Tibial nerve (tissue), 4 donors: Measurements from ENCODE around the gene GALR2. TPM values are rescaled to one million over a fixed set of nuclear protein-coding genes. Genes with fewer than 3 reads are reported as not detected.

Experiments
- DNase-seq, 2 donors: peaks; one replicate each; pipeline ENCODE4 v3.0.0-alpha.2; 2019; ENCODE audit warnings: low spot score in 2 of 2
- H3K27ac ChIP-seq, 4 donors: fragments of 200-600 bp; sonication (generic) in 3 of 4; one replicate each; pipeline ENCODE4 v1.5.1; 2017 to 2019; ENCODE audit warnings: mild to moderate bottlenecking in 1 of 4
- H3K27me3 ChIP-seq, 2 donors: fragments of 200-600 bp; sonication (generic) in 1 of 2; one replicate each; pipeline versions ENCODE4 v1.5.1 to v1.6.0; 2017 to 2019
- H3K36me3 ChIP-seq, 3 donors: fragments of 200-600 bp; sonication (generic); one replicate each; pipeline ENCODE4 v1.5.1; 2018 to 2019
- H3K4me1 ChIP-seq, 4 donors: fragments of 200-600 bp; sonication (generic) in 3 of 4; one replicate each; pipeline ENCODE4 v1.5.1; 2017 to 2019
- H3K4me3 ChIP-seq, 4 donors: fragments of 200-600 bp; sonication (generic) in 3 of 4; one replicate each; pipeline ENCODE4 v1.5.1; 2017 to 2019; ENCODE audit warnings: mild to moderate bottlenecking in 1 of 4, moderate library complexity in 1 of 4
- H3K9me3 ChIP-seq, 4 donors: fragments of 200-600 bp; sonication (generic) in 3 of 4; one replicate each; pipeline ENCODE4 v1.5.1; 2017 to 2019
- CTCF ChIP-seq, 5 experiments: fragments of 200-600 bp in 3 of 5; fragments of 450-650 bp in 2 of 5; sonication (generic) in 3 of 5; IDR thresholded peaks; one replicate each; pipeline ENCODE4 v1.5.1; 2016 to 2019; ENCODE audit warnings: antibody characterized with exemption in 5 of 5, mild to moderate bottlenecking in 3 of 5, moderate library complexity in 2 of 5
- EP300 ChIP-seq, 2 donors: sonication (generic); formaldehyde crosslinking; IDR thresholded peaks; one replicate each; pipeline ENCODE4 v1.6.1; 2017; ENCODE audit warnings: antibody characterized with exemption in 2 of 2, mild to moderate bottlenecking in 1 of 2
- POLR2A ChIP-seq, 2 donors: fragments of 450-650 bp; IDR thresholded peaks; one replicate each; pipeline ENCODE4 v1.6.1; 2017; ENCODE audit warnings: antibody characterized with exemption in 2 of 2, mild to moderate bottlenecking in 2 of 2, moderate library complexity in 2 of 2
- WGBS, 2 donors: methylation state at CpG; one replicate each; pipeline ENCODE4 v1.1.5; 2018; 5-methylcytosine and 5-hydroxymethylcytosine counted together
- total RNA-seq, 4 donors: library from RNA; depleted of rRNA; stranded (reverse); fragments of >200 nt; gene quantifications; one replicate each; pipeline ENCODE4 v1.1.0, GENCODE V29; 2016

The GALR2 gene
- total RNA-seq, 4 donors from 2014 or later = not detected

GRCh38 chr17:76032073-76032779 lies 42.4 kb upstream of the GALR2 start:
- no peaks in the 10 kb centered on the region for H3K9me3 ChIP-seq
- no peak for DNase-seq
- 64 to 68% methylated on average over 20 of the region's 20 CpGs for WGBS, 2 donors
- no peak overlapping the region for H3K4me3 ChIP-seq
- peaks cover 0 to 3% of the 10 kb centered on the region in 2 donors for H3K27me3 ChIP-seq
- H3K36me3 ChIP-seq = no peaks in the 10 kb centered on the region
- TF ChIP-seq CTCF (IDR thresholded peaks at IDR 0.05) (no peak), EP300 (IDR thresholded peaks at IDR 0.05) (no peak), POLR2A (IDR thresholded peaks at IDR 0.05) (no peak)
- no peak overlapping the region for H3K27ac ChIP-seq
- peaks cover 0 to 7% (median 0%) of the 10 kb centered on the region in 4 donors for H3K4me1 ChIP-seq

GRCh38 chr17:76032780-76033108 lies 41.8 kb upstream of the GALR2 start:
- Histone ChIP-seq H3K27me3 (peaks cover 0 to 3% of the 10 kb centered on the region in 2 donors), H3K9me3 (no peaks in the 10 kb centered on the region), H3K27ac (no peak overlapping the region), H3K4me1 (peaks cover 0 to 7% (median 0%) of the 10 kb centered on the region in 4 donors), H3K36me3 (no peaks in the 10 kb centered on the region), H3K4me3 (no peak overlapping the region)
- DNase-seq = no peak
- WGBS, 2 donors = 80 to 88% methylated on average over 5 of the region's 5 CpGs
- TF ChIP-seq EP300 (IDR thresholded peaks at IDR 0.05) = no peak
- no peak for TF ChIP-seq CTCF (IDR thresholded peaks at IDR 0.05)

- no peak overlapping the region for H3K4me3 ChIP-seq
- H3K27me3 ChIP-seq = peaks cover 0 to 3% of the 10 kb centered on the region in 2 donors
- WGBS, 2 donors = 96% methylated on average over 6 of the region's 6 CpGs
- H3K36me3 ChIP-seq = peaks cover 0 to 2% (median 0%) of the 10 kb centered on the region in 3 donors
- DNase-seq = no peak
- H3K27ac ChIP-seq = no peak overlapping the region
- H3K9me3 ChIP-seq = no peaks in the 10 kb centered on the region
- peaks cover 0 to 7% (median 0%) of the 10 kb centered on the region in 4 donors for H3K4me1 ChIP-seq
- no peak for TF ChIP-seq POLR2A (IDR thresholded peaks at IDR 0.05)
- TF ChIP-seq CTCF (IDR thresholded peaks at IDR 0.05) = no peak
- no peak for TF ChIP-seq EP300 (IDR thresholded peaks at IDR 0.05)
Observed at GRCh38 chr17:76033139-76033538, 41.4 kb upstream of the GALR2 start.

GRCh38 chr17:76034428-76035350 lies 39.9 kb upstream of the GALR2 start:
- 73 to 75% methylated on average over 13 of the region's 13 CpGs for whole genome bisulfite sequencing, 2 donors
- Histone ChIP-seq H3K4me1 (peaks cover 0 to 7% (median 0%) of the 10 kb centered on the region in 4 donors), H3K27ac (no peak overlapping the region), H3K9me3 (no peaks in the 10 kb centered on the region), H3K4me3 (no peak overlapping the region), H3K36me3 (peaks cover 0 to 17% (median 6%) of the 10 kb centered on the region in 3 donors), H3K27me3 (no peaks in the 10 kb centered on the region)
- TF ChIP-seq EP300 (IDR thresholded peaks at IDR 0.05) (no peak), POLR2A (IDR thresholded peaks at IDR 0.05) (no peak)
- no peak for DNase-seq

- H3K36me3 ChIP-seq = peaks cover 0 to 37% (median 23%) of the 10 kb centered on the region in 3 donors
- no peaks in the 10 kb centered on the region for H3K9me3 ChIP-seq
- peaks cover 0 to 5% (median 0%) of the 10 kb centered on the region in 4 donors for H3K4me1 ChIP-seq
- H3K27ac ChIP-seq = no peak overlapping the region
- H3K27me3 ChIP-seq = no peaks in the 10 kb centered on the region
- no peak for TF ChIP-seq POLR2A (IDR thresholded peaks at IDR 0.05)
- TF ChIP-seq EP300 (IDR thresholded peaks at IDR 0.05) = no peak
- TF ChIP-seq CTCF (IDR thresholded peaks at IDR 0.05) = no peak
- DNase-seq = no peak
- no peak overlapping the region for H3K4me3 ChIP-seq
- 41 to 49% methylated on average over 21 to 22 of the region's 22 CpGs for WGBS, 2 donors
Observed at GRCh38 chr17:76036497-76037261, 37.9 kb upstream of the GALR2 start.
